COLO668 (cell line): ENCODE measurements around the gene NCOA7.

Source experiments
- DNase-seq: peaks from one replicate; lab custom pipeline; 2025; ENCODE audit not compliant: unreplicated experiment; lab: John Stamatoyannopoulos, UW

NCOA7 gene

GRCh38 chr6:125790358-125791150 is at the start of gene NCOA7:
TSS of gene NCOA7 (plus strand) at chr6:125790960. CDS start at chr6:125815355, 24,395 bp downstream.
- DNase-seq = peak; percentile 79

GRCh38 chr6:125741336-125741735 is 49.4 kb upstream of the NCOA7 start:
- DNase-seq = no peak

DNA sequence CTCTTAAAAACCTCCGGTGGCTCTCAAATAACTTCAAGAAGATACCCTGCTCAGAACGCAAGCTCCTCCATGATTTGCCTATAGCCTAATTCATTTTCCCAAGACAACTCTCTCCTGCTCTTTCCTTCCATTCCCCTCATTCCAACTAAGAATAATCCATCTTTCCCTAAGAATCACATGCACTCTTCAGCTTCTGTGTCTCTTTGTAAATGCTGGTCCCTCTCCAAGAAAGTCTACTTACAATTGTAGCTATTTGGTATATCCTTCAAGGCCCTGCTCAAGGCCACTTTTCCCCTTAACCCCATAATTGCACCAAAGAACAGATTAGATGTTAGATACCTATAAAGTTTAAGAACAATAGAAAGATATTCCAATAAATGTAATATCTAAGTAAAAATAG is 48.7 kb upstream of the NCOA7 start:
- no peak for DNase-seq

DNA sequence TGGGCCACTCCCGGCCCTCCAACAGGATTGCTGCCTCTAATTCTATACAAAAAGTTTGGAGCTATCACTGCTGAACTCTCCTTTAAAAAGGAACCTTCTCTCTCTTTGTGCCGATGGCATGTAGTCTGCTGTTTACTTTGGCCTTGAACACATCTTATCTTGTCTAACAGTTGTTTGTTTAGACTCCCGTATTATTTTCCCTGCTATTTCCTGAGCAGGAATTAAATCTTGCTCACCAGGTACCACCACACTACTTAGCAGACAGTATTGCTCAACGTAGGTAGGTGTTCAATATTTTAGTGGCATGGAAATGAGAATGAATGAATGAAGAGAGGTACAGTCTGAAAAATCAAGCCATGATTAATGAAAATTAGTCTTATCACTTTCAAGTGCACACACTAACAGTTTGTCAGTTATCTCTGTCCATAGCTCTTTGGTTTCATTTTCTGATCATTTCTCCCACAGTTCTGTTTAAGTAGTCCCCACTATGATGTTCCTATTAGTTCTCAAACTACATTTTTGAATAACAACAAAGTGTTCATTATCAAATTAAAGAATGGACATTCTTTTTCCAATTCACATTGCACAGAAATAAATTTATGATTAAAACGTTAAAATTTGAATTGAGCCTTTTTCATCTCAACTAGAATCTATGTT is 48.2 kb upstream of the NCOA7 start:
- no peak for DNase-seq

DNA sequence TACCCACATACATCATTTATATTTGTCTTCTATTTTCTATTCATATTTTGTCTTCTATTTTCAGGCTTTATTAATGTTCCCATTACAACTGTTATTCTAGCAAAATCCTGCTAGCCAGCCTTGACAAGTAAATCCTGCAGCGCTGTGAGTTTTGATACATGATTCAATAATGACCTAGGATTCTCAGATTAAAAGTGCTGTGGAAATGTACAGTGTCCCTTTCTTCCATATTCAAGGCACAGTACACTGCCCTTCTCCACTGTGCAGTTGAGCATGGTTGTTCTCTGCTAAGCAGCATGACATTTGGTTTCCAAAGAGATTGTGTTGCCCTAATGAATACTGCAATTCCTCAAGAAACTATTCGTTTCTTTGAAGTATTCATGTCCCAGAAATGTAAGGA is 47.2 kb upstream of the NCOA7 start:
- no peak for DNase-seq

DNA sequence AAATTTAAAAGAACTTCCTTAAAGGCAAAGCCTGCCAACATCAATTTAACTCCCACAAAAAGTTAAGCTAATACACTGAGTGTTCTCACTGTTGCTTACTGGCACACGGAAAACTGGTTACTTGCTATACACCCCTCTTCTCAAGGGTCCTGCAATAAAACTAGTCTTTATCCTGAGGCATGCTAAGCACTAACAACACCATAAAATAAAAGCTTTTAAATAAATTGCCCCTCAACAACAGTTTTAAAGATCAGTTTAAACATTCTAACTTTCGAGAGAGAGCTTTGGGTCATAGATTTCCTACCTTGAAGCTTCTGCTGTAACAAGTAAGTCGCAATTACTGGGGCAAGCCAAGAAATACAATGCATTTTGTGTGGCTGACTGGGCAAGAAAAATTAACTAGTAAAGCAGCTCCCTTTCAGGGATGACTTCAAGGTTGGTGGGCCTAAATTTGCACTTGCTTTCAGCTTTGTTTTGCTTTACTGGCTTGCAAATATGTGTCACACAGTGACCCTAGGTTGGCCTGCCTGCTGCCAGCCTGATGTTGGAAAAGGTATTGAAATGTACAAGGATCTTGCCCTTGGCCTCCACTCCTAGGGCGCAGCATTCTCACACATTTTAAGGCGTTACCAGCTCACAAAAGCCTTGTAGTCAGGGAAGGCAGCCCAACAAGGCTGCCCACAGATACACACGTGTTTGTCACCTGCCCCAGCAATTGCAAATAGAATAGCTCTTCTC is 45.3 kb upstream of the NCOA7 start:
- DNase-seq = peak; percentile 42

GRCh38 chr6:125746019-125746414 is 44.7 kb upstream of the NCOA7 start:
- no peak for DNase-seq

DNA sequence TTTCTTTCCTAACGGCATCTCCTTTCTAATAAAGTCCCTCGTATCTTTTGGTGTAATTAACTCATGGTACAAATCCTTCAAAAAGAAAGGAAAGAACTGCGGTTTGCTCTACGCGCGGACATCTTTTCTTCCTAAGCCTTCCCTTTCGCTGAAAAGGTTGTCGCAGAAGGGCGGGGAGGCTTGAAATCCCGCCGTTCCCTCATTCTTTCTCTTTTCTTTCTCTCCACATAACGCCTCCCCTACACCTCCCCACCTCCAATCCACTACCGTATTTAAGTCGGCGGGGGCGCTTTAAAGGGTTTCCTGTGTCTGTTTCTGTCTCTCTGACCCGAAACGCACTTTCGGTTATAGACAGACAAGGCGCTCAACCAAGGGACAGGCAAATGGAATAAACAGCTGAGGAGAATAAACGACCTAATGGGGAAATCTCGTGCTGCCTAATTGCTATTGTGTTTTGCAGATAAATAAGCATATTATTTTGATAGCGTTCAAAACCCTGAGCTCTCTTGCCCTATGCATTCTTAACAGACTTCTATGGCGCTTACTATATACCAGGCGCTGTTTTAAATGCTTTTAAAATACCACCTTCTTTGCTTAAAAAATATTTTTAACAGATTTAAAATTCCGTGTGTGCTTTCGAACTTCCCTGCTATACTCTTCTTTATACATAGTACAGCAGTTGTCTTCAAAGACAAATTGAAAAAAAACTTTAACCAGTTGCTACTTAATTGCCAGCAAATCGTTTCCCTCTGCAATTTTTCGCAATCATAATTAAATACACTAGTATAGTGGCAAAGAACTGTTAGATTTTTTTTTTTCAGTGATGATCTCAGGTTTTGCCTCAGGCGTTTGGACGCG is 43.8 kb upstream of the NCOA7 start:
- DNase-seq = peak; percentile 64

GRCh38 chr6:125747589-125748405 is 43.0 kb upstream of the NCOA7 start:
- DNase-seq = peak; percentile 86

GRCh38 chr6:125748406-125749172 is 42.2 kb upstream of the NCOA7 start:
- DNase-seq = peak; percentile 75

- peak; percentile 96 for DNase-seq
Observed at GRCh38 chr6:125749173-125749864, 41.4 kb upstream of the NCOA7 start, which contains the start of gene HEY2. TSS of gene HEY2 (plus strand) at chr6:125749632. CDS start at chr6:125749777, 145 bp downstream.

GRCh38 chr6:125749865-125750691 is 40.7 kb upstream of the NCOA7 start:
- DNase-seq = peak; percentile 53

DNA sequence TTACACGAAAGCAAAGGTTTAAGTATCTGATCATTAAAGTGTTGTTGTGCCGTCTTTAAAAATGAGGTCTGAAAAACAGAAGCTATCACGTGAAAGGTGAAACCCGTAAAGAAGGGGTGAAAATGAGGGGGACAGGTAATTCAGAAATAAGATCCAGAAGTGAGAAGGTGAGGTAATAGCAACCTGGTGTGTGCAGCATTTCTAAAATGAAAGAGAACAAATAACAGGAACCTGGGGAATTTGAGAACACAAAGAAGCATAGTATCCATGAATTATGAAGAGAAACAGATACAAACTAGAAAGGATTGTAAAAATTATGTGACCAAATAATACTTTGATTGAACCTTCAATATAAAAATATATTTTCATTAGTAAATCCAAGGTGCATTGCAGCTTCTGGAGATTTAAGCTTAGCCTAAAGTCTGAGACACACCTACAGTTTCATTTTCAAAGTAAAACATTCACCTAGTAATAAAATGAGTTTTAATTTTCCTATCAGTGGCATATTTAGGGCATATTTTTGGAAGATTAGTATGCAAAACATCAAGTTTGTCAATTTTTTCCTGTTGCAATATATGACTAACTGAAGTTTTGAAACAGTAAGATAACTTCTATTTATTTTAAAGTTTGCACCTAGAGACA is 39.9 kb upstream of the NCOA7 start:
- no peak for DNase-seq

DNA sequence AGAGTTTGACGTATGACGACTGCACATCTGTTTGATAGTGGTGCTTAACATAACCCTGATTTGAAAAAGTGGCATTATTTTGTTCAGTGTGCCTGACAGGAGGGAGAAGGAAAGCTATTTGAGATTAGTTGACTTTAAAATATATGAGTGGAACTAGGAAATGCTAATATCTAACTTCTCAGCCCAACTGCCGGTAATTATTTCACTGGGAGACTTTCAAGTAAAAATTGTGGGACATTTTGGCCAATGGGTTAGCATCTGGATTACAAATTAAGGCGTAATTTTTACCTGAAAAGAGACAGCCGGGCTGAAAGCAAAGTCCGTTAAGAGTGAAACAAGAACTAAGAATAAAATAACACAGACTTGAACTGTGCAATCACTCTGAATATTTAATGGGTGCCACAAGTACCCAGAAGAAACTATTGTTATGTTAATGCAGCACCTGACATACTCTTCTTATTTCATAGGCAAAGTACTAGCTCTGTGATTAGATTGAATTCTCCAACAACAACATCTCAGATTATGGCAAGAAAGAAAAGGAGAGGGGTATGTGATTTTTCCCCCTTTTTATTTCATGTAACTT is 39.3 kb upstream of the NCOA7 start:
- no peak for DNase-seq

DNA sequence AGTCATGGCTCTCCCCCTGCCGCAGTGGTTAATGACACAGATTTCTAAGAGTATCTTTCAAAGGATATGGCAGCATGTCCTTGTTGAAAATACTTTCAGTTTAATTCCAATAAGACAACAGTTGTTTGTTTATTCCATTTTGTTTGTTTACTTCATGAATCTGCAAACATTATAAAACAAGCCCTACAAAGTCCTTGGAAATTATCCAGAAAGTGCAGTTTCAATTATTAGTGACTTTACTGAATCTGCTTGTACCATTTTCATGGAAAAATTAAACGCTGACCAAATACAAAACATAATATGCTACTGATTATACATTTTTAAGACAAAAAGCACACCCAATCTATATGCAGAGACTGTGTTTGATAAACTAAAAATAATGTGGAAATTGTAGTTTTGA is 38.0 kb upstream of the NCOA7 start:
- DNase-seq = no peak

DNA sequence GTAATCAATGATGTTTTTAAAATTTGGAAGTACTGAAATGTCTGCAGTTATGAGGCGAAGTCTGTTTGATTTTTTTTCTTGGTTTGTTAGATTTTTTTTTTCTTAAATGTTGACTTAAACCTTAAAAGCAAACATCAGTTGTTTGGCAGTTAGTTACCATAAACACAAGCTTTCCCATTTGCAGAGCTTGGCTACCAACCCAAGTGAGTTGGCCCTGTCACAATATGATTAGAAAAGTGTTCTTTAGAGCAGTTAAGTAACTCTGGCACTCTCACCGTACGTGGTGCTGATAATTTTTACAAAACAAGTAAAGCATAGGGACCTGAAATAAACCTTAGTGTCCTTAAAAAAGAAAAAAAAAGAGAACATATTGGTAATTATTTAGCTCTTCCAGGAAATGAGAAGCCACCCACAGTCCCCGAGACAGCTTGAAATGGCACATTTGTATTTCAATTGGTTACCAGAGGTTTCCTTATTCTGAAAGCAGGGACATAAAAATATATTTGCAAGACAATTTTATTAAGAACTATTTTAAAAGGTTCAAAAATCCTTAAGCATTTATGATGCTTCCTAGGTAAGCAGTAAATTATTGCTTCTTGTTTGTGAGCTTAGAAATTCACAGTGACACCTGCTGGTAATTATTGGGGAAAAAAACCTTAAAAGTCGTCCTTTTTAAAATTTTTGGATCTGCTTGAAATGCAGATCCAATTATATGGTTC is 37.4 kb upstream of the NCOA7 start:
- no peak for DNase-seq
